ENCODE results near the gene CLCN3. TPM values are rescaled to one million over a fixed set of nuclear protein-coding genes. Genes with fewer than 3 reads are reported as not detected.
A peak's percentile ranks its signal among the peaks of the same experiment; 100 is the strongest.

CLCN3 gene
- total and polyA plus RNA-seq, 2 of the 4 experiments (the other 2 are of a cell fraction): 13.0 to 22.8 TPM

DNA sequence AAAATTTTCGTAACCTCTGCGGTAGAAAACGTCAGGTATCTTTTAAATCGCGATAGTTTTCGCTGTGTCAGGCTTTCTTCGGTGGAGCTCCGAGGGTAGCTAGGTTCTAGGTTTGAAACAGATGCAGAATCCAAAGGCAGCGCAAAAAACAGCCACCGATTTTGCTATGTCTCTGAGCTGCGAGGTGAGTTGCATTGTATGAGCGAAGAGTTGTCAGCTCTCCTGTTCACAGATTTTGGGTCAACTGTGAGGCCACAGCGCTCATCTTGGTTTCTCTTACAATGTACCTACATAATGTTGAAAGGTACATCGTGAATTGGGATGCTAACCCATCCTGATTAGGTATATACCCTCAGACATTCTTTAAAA lies 486 bp downstream of the CLCN3 start:
- Histone ChIP-seq H3K4me3 (ENCODE audit: insufficient read depth, low read depth, low read length) (peak overlapping the region; percentile 87), H3K4ac (ENCODE audit: low read depth, low read length) (peak overlapping the region; percentile 91), H4K5ac (ENCODE audit: low read depth, low read length) (peak overlapping the region; percentile 3; the same call in 1 of the 2 replicates), H3K4me1 (ENCODE audit: control insufficient read depth, insufficient read depth, low read length) (no peaks in the 10 kb centered on the region), H2BK15ac (ENCODE audit: low read depth, low read length) (peak overlapping the region; percentile 28; the same call in 1 of the 3 replicates), H3K4me2 (ENCODE audit: low read depth, low read length) (peak overlapping the region; percentile 88), H4K91ac (ENCODE audit: insufficient read depth, low read depth, low read length) (peak overlapping the region; percentile 90; the same call in 1 of the 2 replicates), H3K14ac (replicated peaks; ENCODE audit: low read depth, low read length) (peak overlapping the region; percentile 96), H3K9me3 (ENCODE audit: control insufficient read depth, insufficient read depth, low read length) (no peaks in the 10 kb centered on the region), H2AK5ac (ENCODE audit: low read depth, low read length) (peak overlapping the region; percentile 50; the same call in 1 of the 2 replicates), H3K18ac (ENCODE audit: low read depth, low read length) (peak overlapping the region; percentile 5; the same call in 1 of the 2 replicates), H2BK120ac (ENCODE audit: low read depth, low read length) (peak overlapping the region; percentile 78), H3K9me1 (ENCODE audit: insufficient read depth, low read length) (no peaks in the 10 kb centered on the region), H3K23ac (ENCODE audit: low read depth, low read length) (peak overlapping the region; percentile 91), H3K27me3 (ENCODE audit: control insufficient read depth, insufficient read depth, low read length) (no peaks in the 10 kb centered on the region), H4K20me1 (ENCODE audit: insufficient read depth, low read length) (peaks cover 19% of the 10 kb centered on the region; the same call in 1 of the 2 replicates), H3K9ac (ENCODE audit: low read depth, low read length) (peak overlapping the region; percentile 92), H3K36me3 (ENCODE audit: control insufficient read depth, insufficient read depth, low read length) (no peaks in the 10 kb centered on the region), H3K27ac (ENCODE audit: insufficient read depth, low read length) (peak overlapping the region; percentile 76), H2AK9ac (replicated peaks; ENCODE audit: low read depth, low read length, poor library complexity) (peak overlapping the region; percentile 76), H2AFZ (replicated peaks; ENCODE audit: low read length, poor library complexity) (peak overlapping the region; percentile 99), H3K79me1 (ENCODE audit: low read depth in 1 of 2, low read length in 2 of 2) (peaks cover 3 to 14% of the 10 kb centered on the region in 2 experiments), H2BK5ac (ENCODE audit: low read depth, low read length, poor library complexity, severe bottlenecking) (peak overlapping the region; percentile 79), H3K56ac (ENCODE audit: extremely low read depth, insufficient read depth, low read length) (peak overlapping the region; percentile 94; the same call in 1 of the 2 replicates), H2BK20ac (ENCODE audit: low read depth, low read length) (no peak overlapping the region), H4K8ac (ENCODE audit: low read depth in 2 of 2, low read length in 2 of 2) (peak overlapping the region; percentile 77 to 95)
- intact Hi-C loops (cut with micrococcal nuclease): loop anchor here (1.0 to 2.0 kb wide), 3 partner anchors 39 to 170 kb away; partner anchors contain the start of gene HPF1
- 3% methylated on average over 7 of the region's 14 CpGs; no CpG with 5 or more reads in 1 of the 2 experiments for WGBS, 2 experiments (ENCODE audit: extremely low coverage in 2 of 2, insufficient read length in 1 of 2)
- no TSS peak for BruUV-seq (replicated peaks)
- ATAC-seq (ENCODE audit: low read depth) (no peak), DNase-seq (no peak)
- in situ Hi-C loops (cut with MboI; ENCODE audit: low sequenced_read_pairs): loop anchor here (25.0 kb wide), 1 partner anchor 441 kb away; no protein-coding TSS in a partner anchor
- POLR2A ChIA-PET (ENCODE audit: unreplicated experiment): interaction anchor here (1.5 kb wide), 1 partner anchor 8 kb away, joined by 3 read pairs; no protein-coding TSS in a partner anchor
- TF ChIP-seq BHLHE40 (IDR thresholded peaks at IDR 0.05; ENCODE audit: low read depth, low read length): no peak
- TF ChIP-seq MAFK (IDR thresholded peaks at IDR 0.05; ENCODE audit: low read depth, low read length): peak; percentile 81
- CTCF ChIA-PET: interaction anchor here (0.5 to 1.9 kb wide), 2 partner anchors 38 to 519 kb away, joined by 3 to 4 read pairs; no protein-coding TSS in a partner anchor
- dilution Hi-C loops (cut with HindIII; ENCODE audit: low sequenced_read_pairs, unreplicated experiment): no loop called here
